Uterus (tissue), 4 donors: ENCODE measurements around the gene TMOD4. TPM values are rescaled to one million over a fixed set of nuclear protein-coding genes. Genes with fewer than 3 reads are reported as not detected.

Source experiments
- DNase-seq, 2 donors: peaks; one replicate each; pipeline ENCODE4 v3.0.0-alpha.2; 2019 to 2020
- H3K27ac ChIP-seq, 2 donors: fragments of 200-600 bp; sonication (generic); 1 replicate in 1 of 2; 2 replicates in 1 of 2; pipeline ENCODE4 v1.5.1; 2016 to 2018
- H3K27me3 ChIP-seq, 2 donors: fragments of 200-600 bp; sonication (generic); one replicate each; pipeline ENCODE4 v1.5.1; 2018 to 2019; ENCODE audit warnings: control low read depth in 1 of 2
- H3K36me3 ChIP-seq, 2 donors: fragments of 200-600 bp; sonication (generic); one replicate each; pipeline ENCODE4 v1.5.1; 2019; ENCODE audit warnings: control low read depth in 1 of 2
- H3K4me1 ChIP-seq, 2 donors: fragments of 200-600 bp; sonication (generic); one replicate each; pipeline ENCODE4 v1.5.1; 2018 to 2019; ENCODE audit warnings: control low read depth in 1 of 2
- H3K4me3 ChIP-seq, 2 donors: fragments of 200-600 bp; sonication (generic); 1 replicate in 1 of 2; 2 replicates in 1 of 2; pipeline ENCODE4 v1.5.1; 2018 to 2019; ENCODE audit warnings: mild to moderate bottlenecking in 1 of 2
- H3K9me3 ChIP-seq, 2 donors: fragments of 200-600 bp; sonication (generic); one replicate each; pipeline ENCODE4 v1.5.1; 2019; ENCODE audit warnings: control low read depth in 1 of 2
- CTCF ChIP-seq, 4 experiments: fragments of 200-600 bp in 2 of 4; fragments of 450-650 bp in 2 of 4; sonication (generic) in 2 of 4; IDR thresholded peaks; one replicate each; pipeline ENCODE4 v1.5.1; 2016 to 2019; ENCODE audit warnings: antibody characterized with exemption in 4 of 4, mild to moderate bottlenecking in 2 of 4, moderate library complexity in 1 of 4
- POLR2A ChIP-seq, 2 donors: fragments of 450-650 bp; IDR thresholded peaks; one replicate each; pipeline ENCODE4 v1.6.1; 2016; ENCODE audit warnings: antibody characterized with exemption in 2 of 2, mild to moderate bottlenecking in 1 of 2, moderate library complexity in 1 of 2
- intact Hi-C: fragments of 100-400 bp; cut with DNase I; formaldehyde crosslinking; loops from one replicate; pipeline ENCODE4 v1.15.1; 2023; ENCODE audit warnings: low total_unique reads
- total RNA-seq, 4 donors: library from RNA; depleted of rRNA in 3 of 4; stranded (reverse); fragments of >200 nt in 3 of 4; gene quantifications; one replicate each; pipeline versions ENCODE4 v1.1.0 to v1.2.4, GENCODE V29; 2014 to 2023
- donor health status: DM: yes; HTN: yes; CAD: no.

The TMOD4 gene
- total RNA-seq, 4 donors from 2014 or later, result 0.26 TPM; not detected in 3

GRCh38 chr1:151175041-151175741, 590 bp downstream of the TMOD4 start:
- no peaks in the 10 kb centered on the region for H3K36me3 ChIP-seq
- H3K27me3 ChIP-seq, result no peaks in the 10 kb centered on the region
- H3K4me3 ChIP-seq, result no peak overlapping the region
- H3K4me1 ChIP-seq, result no peaks in the 10 kb centered on the region
- TF ChIP-seq POLR2A (IDR thresholded peaks at IDR 0.05) (no peak), CTCF (IDR thresholded peaks at IDR 0.05) (no peak)
- H3K27ac ChIP-seq, result no peak overlapping the region
- intact Hi-C loops, result no loop called here
- no peaks in the 10 kb centered on the region for H3K9me3 ChIP-seq
- no peak for DNase-seq

GRCh38 chr1:151171190-151171589, 4.6 kb downstream of the TMOD4 start:
- intact Hi-C loops, result no loop called here
- H3K27ac ChIP-seq, result no peak overlapping the region
- H3K4me3 ChIP-seq, result no peak overlapping the region
- peaks cover 6 to 9% of the 10 kb centered on the region in 2 donors for H3K4me1 ChIP-seq
- no peaks in the 10 kb centered on the region for H3K27me3 ChIP-seq
- H3K36me3 ChIP-seq, result no peaks in the 10 kb centered on the region
- no peaks in the 10 kb centered on the region for H3K9me3 ChIP-seq
- TF ChIP-seq CTCF (IDR thresholded peaks at IDR 0.05), result no peak
- TF ChIP-seq POLR2A (IDR thresholded peaks at IDR 0.05), result no peak
- DNase-seq, result no peak

- H3K4me3 ChIP-seq, result no peak overlapping the region
- no peak for DNase-seq
- peak overlapping the region in 1 of 2 donors; percentile 95 for H3K27ac ChIP-seq
- H3K9me3 ChIP-seq, result no peaks in the 10 kb centered on the region
- no peaks in the 10 kb centered on the region for H3K36me3 ChIP-seq
- TF ChIP-seq POLR2A (IDR thresholded peaks at IDR 0.05) (no peak), CTCF (IDR thresholded peaks at IDR 0.05) (no peak)
- H3K27me3 ChIP-seq, result no peaks in the 10 kb centered on the region
- peaks cover 9 to 14% of the 10 kb centered on the region in 2 donors for H3K4me1 ChIP-seq
- intact Hi-C loops, result no loop called here
These were observed 8.7 kb downstream of the TMOD4 start for GRCh38 chr1:151167116-151167515.

- no peaks in the 10 kb centered on the region for H3K27me3 ChIP-seq
- no peaks in the 10 kb centered on the region for H3K36me3 ChIP-seq
- intact Hi-C loops, result no loop called here
- H3K4me1 ChIP-seq, result peaks cover 9 to 14% of the 10 kb centered on the region in 2 donors
- TF ChIP-seq CTCF (IDR thresholded peaks at IDR 0.05) (no peak), POLR2A (IDR thresholded peaks at IDR 0.05) (no peak)
- peak overlapping the region; percentile 91 to 95 for H3K27ac ChIP-seq
- H3K4me3 ChIP-seq, result peak overlapping the region; percentile 68 to 91
- no peak for DNase-seq
- no peaks in the 10 kb centered on the region for H3K9me3 ChIP-seq
These were observed 9.2 kb downstream of the TMOD4 start for GRCh38 chr1:151166505-151166956.

- intact Hi-C loops, result no loop called here
- H3K27me3 ChIP-seq, result no peaks in the 10 kb centered on the region
- no peaks in the 10 kb centered on the region for H3K36me3 ChIP-seq
- H3K4me3 ChIP-seq, result peak within 1 kb of the TSS; percentile 68 to 91
- peaks cover 9 to 14% of the 10 kb centered on the region in 2 donors for H3K4me1 ChIP-seq
- DNase-seq, result peak; percentile 96 to 98
- peak within 1 kb of the TSS; percentile 91 to 95 for H3K27ac ChIP-seq
- TF ChIP-seq CTCF (IDR thresholded peaks at IDR 0.05), result peak; percentile 3 to 67 (median 32)
- peak; percentile 40 to 44 for TF ChIP-seq POLR2A (IDR thresholded peaks at IDR 0.05)
- H3K9me3 ChIP-seq, result no peaks in the 10 kb centered on the region
These were observed 9.9 kb downstream of the TMOD4 start, which contains the start of the genes LYSMD1 and SCNM1 for GRCh38 chr1:151165738-151166504. TSS of gene LYSMD1 (minus strand) at chr1:151165902. CDS start at chr1:151165258, 644 bp downstream. TSS of gene SCNM1 (plus strand) at chr1:151166144. CDS start at chr1:151166153, 9 bp downstream.
